HEK293 (cell line): ENCODE measurements around the gene CDH2.
A peak's percentile ranks its signal among the peaks of the same experiment; 100 is the strongest.

Experiments
- CTCF ChIA-PET: fragments of 350-600 bp; formaldehyde crosslinking; extraction: SDS; loops from one replicate; lab custom pipeline; 2021; ENCODE audit warnings: antibody characterized with exemption; lab: Yijun Ruan, JAX
- POLR2A ChIA-PET: fragments of 300-600 bp; formaldehyde crosslinking; extraction: SDS; loops from one replicate; lab custom pipeline; 2020; ENCODE audit warnings: antibody characterized with exemption, inconsistent platforms; lab: Yijun Ruan, JAX
- H3K27ac ChIP-seq: fragments of 200-500 bp; sonication (Bioruptor generic); 2 replicates; pipeline ENCODE4 v1.5.1; 2014; ENCODE audit warnings: low read depth, low read length, control low read depth, inconsistent platforms; ENCODE audit errors: extremely low read depth
- H3K36me3 ChIP-seq, 2 experiments: fragments of 200-500 bp in 1 of 2; sonication (Bioruptor generic) in 1 of 2; 1 replicate in 1 of 2; 2 replicates in 1 of 2; pipeline ENCODE4 v1.5.1; 2014 to 2017; ENCODE audit warnings: inconsistent platforms in 2 of 2, low read length in 2 of 2; ENCODE audit not compliant: control insufficient read depth in 2 of 2, insufficient read depth in 1 of 2
- H3K4me1 ChIP-seq: fragments of 200-500 bp; sonication (Bioruptor generic); 2 replicates; pipeline ENCODE4 v1.5.1; 2014; ENCODE audit warnings: mild to moderate bottlenecking, low read length, inconsistent platforms; ENCODE audit not compliant: control insufficient read depth, insufficient read depth
- H3K4me3 ChIP-seq: 2 replicates; pipeline ENCODE4 v1.5.1; 2011; ENCODE audit warnings: low read depth, mild to moderate bottlenecking, control low read depth, low read length, moderate library complexity
- H3K9me3 ChIP-seq: fragments of 200-500 bp; sonication (Bioruptor generic); 2 replicates; pipeline ENCODE4 v1.5.1; 2014; ENCODE audit warnings: low read depth, low read length, inconsistent platforms; ENCODE audit not compliant: control insufficient read depth, insufficient read depth
- CTCF ChIP-seq: fragments of 450-650 bp; formaldehyde crosslinking; IDR thresholded peaks from 2 replicates; pipeline ENCODE4 v1.5.1; 2016; ENCODE audit warnings: missing biosample characterization, missing genetic modification characterization
- SCRT1 ChIP-seq: fragments of 450-650 bp; formaldehyde crosslinking; IDR thresholded peaks from 2 replicates; pipeline ENCODE4 v1.5.1; 2016; ENCODE audit warnings: missing biosample characterization, missing genetic modification characterization, borderline replicate concordance
- SCRT2 ChIP-seq: fragments of 450-650 bp; formaldehyde crosslinking; IDR thresholded peaks from 2 replicates; pipeline ENCODE4 v1.5.1; 2016; ENCODE audit warnings: missing biosample characterization, missing genetic modification characterization
- SP7 ChIP-seq: fragments of 450-650 bp; formaldehyde crosslinking; IDR thresholded peaks from 2 replicates; pipeline ENCODE4 v1.5.1; 2016; ENCODE audit warnings: missing biosample characterization, missing genetic modification characterization
- ZNF155 ChIP-seq: fragments of 450-650 bp; formaldehyde crosslinking; IDR thresholded peaks from 2 replicates; pipeline ENCODE4 v1.5.1; 2016; ENCODE audit warnings: missing biosample characterization, missing genetic modification characterization
- ZNF292 ChIP-seq: fragments of 450-650 bp; formaldehyde crosslinking; IDR thresholded peaks from 2 replicates; pipeline ENCODE4 v1.5.1; 2016; ENCODE audit warnings: low read depth, missing biosample characterization, missing genetic modification characterization, borderline replicate concordance
- ZNF37A ChIP-seq: fragments of 450-650 bp; IDR thresholded peaks from 2 replicates; pipeline ENCODE4 v1.5.1; 2018; ENCODE audit warnings: missing biosample characterization, missing genetic modification characterization
- ZNF391 ChIP-seq: fragments of 450-650 bp; formaldehyde crosslinking; IDR thresholded peaks from 2 replicates; pipeline ENCODE4 v1.5.1; 2016; ENCODE audit warnings: low read depth, missing biosample characterization, missing genetic modification characterization, borderline replicate concordance
- ZNF416 ChIP-seq: fragments of 450-650 bp; formaldehyde crosslinking; IDR thresholded peaks from 2 replicates; pipeline ENCODE4 v1.5.1; 2016; ENCODE audit warnings: missing biosample characterization, missing genetic modification characterization
- ZNF514 ChIP-seq: fragments of 450-650 bp; formaldehyde crosslinking; IDR thresholded peaks from 2 replicates; pipeline ENCODE4 v1.5.1; 2016; ENCODE audit warnings: missing biosample characterization, missing genetic modification characterization
- ZNF518A ChIP-seq: fragments of 450-650 bp; formaldehyde crosslinking; conservative IDR thresholded peaks from 2 replicates; pipeline ENCODE4 v1.5.1; 2016; ENCODE audit warnings: low read depth, missing biosample characterization, missing genetic modification characterization
- ZNF610 ChIP-seq: fragments of 450-650 bp; formaldehyde crosslinking; IDR thresholded peaks from 2 replicates; pipeline ENCODE4 v1.5.1; 2016; ENCODE audit warnings: missing biosample characterization, missing genetic modification characterization, borderline replicate concordance
- ZNF621 ChIP-seq: fragments of 450-650 bp; formaldehyde crosslinking; IDR thresholded peaks from 2 replicates; pipeline ENCODE4 v1.5.1; 2017; ENCODE audit warnings: missing biosample characterization, missing genetic modification characterization
- ZNF654 ChIP-seq: fragments of 450-650 bp; formaldehyde crosslinking; IDR thresholded peaks from 2 replicates; pipeline ENCODE4 v1.5.1; 2016; ENCODE audit warnings: low read depth, missing biosample characterization, missing genetic modification characterization
- ZNF776 ChIP-seq: fragments of 450-650 bp; formaldehyde crosslinking; IDR thresholded peaks from 2 replicates; pipeline ENCODE4 v1.5.0; 2017; ENCODE audit warnings: missing biosample characterization, missing genetic modification characterization, borderline replicate concordance
- ZNF785 ChIP-seq: fragments of 450-650 bp; formaldehyde crosslinking; IDR thresholded peaks from 2 replicates; pipeline ENCODE4 v1.5.1; 2016; ENCODE audit warnings: missing biosample characterization, missing genetic modification characterization

The CDH2 gene

GRCh38 chr18:28108814-28109213, 68.1 kb downstream of the CDH2 start:
- Histone ChIP-seq H3K4me1 (peaks cover 32% of the 10 kb centered on the region), H3K9me3 (no peaks in the 10 kb centered on the region), H3K36me3 (no peaks in the 10 kb centered on the region; a peak in 1 of 3 replicates), H3K27ac (no peak overlapping the region), H3K4me3 (no peak overlapping the region)
- ChIA-PET CTCF (interaction anchor here (1.0 to 1.2 kb wide), 2 partner anchors 11 to 503 kb away, joined by 3 to 4 read pairs; no protein-coding TSS in a partner anchor), POLR2A (no interaction called here)
- TF ChIP-seq ZNF621 (tag by site-specific recombination) (no peak), SCRT2 (peak; percentile 93), ZNF514 (tag by site-specific recombination) (no peak), ZNF785 (tag by site-specific recombination) (no peak), ZNF37A (tag by site-specific recombination) (no peak), SP7 (tag by site-specific recombination) (no peak), SCRT1 (tag by site-specific recombination) (peak; percentile 99), CTCF (tag by site-specific recombination) (peak; percentile 19; the same call in 1 of the 2 replicates), ZNF416 (no peak), ZNF654 (tag by site-specific recombination) (peak; percentile 38), ZNF610 (tag by site-specific recombination) (no peak)

- TF ChIP-seq ZNF155 (no peak), ZNF776 (tag by site-specific recombination) (no peak), ZNF518A (no peak), ZNF785 (tag by site-specific recombination) (no peak), SCRT1 (tag by site-specific recombination) (no peak), ZNF292 (tag by site-specific recombination) (no peak), ZNF391 (tag by site-specific recombination) (no peak)
- Histone ChIP-seq H3K4me3 (no peak overlapping the region), H3K9me3 (no peaks in the 10 kb centered on the region), H3K4me1 (peaks cover 28% of the 10 kb centered on the region), H3K36me3 (no peaks in the 10 kb centered on the region; a peak in 1 of 3 replicates), H3K27ac (no peak overlapping the region)
- POLR2A ChIA-PET: no interaction called here
- CTCF ChIA-PET: interaction anchor here (0.7 to 1.2 kb wide), 3 partner anchors 11 to 921 kb away, joined by 3 to 4 read pairs (median 3); no protein-coding TSS in a partner anchor
Measured at GRCh38 chr18:28108254-28108653, 68.7 kb downstream of the CDH2 start.
